Osteocyte (in vitro differentiated cells): ENCODE results near the gene UNKL. TPM values are rescaled to one million over a fixed set of nuclear protein-coding genes. Genes with fewer than 3 reads are reported as not detected.

Experiments used
- DNase-seq: peaks from one replicate; pipeline ENCODE4 v3.0.0; 2021; ENCODE audit warnings: mixed read lengths; ENCODE audit not compliant: unreplicated experiment; ENCODE audit errors: extremely low spot score
- H3K27ac Mint-ChIP-seq: one replicate; pipeline ENCODE4 v1.8.0; 2021; ENCODE audit warnings: mild to moderate bottlenecking, mixed read lengths; ENCODE audit not compliant: unreplicated experiment
- H3K27me3 Mint-ChIP-seq: one replicate; pipeline ENCODE4 v1.8.0; 2021; ENCODE audit warnings: mixed read lengths; ENCODE audit not compliant: unreplicated experiment
- H3K36me3 Mint-ChIP-seq: one replicate; pipeline ENCODE4 v1.8.0; 2021; ENCODE audit warnings: mixed read lengths; ENCODE audit not compliant: unreplicated experiment
- H3K4me1 Mint-ChIP-seq: one replicate; pipeline ENCODE4 v1.8.0; 2021; ENCODE audit warnings: mixed read lengths; ENCODE audit not compliant: unreplicated experiment
- H3K4me3 Mint-ChIP-seq: one replicate; pipeline ENCODE4 v1.8.0; 2021; ENCODE audit warnings: mild to moderate bottlenecking, moderate library complexity, mixed read lengths; ENCODE audit not compliant: unreplicated experiment
- H3K9me3 Mint-ChIP-seq: one replicate; pipeline ENCODE4 v1.8.0; 2021; ENCODE audit warnings: mixed read lengths; ENCODE audit not compliant: unreplicated experiment
- total RNA-seq: library from RNA; stranded (reverse); gene quantifications from 2 replicates; pipeline ENCODE4 v1.2.1, GENCODE V29; 2021
- TF ChIP-seq, protein P1 (sequence below): fragments of 200-600 bp; sonication (generic); IDR thresholded peaks from 2 replicates; pipeline ENCODE4 v1.5.0; 2021; ENCODE audit warnings: antibody characterized with exemption, mild to moderate bottlenecking, moderate library complexity

Gene UNKL
- total RNA-seq, 1 donor from 2014 or later: 34.4 TPM

DNA sequence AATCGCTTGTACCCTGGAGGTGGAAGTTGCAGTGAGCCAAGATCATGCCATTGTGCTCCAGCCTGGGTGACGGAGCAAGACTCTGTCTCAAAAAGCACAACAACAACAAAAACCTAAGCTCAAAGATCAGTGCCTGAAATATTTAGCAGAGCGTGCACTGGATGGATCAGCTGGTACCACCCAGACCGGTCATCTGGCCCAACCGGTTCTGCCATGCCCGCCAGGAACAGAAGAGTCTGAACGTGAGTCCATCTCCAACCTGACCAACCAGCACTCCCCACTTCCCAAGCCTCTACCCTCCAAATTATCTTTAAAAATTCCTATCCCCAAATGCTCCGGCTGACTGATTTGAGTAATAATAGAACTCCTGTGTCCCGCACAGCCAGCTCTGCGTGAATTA is 7.6 kb upstream of the UNKL start:
- no peak for DNase-seq
- Mint-ChIP-seq H3K4me3 (peak overlapping the region; percentile 94), H3K4me1 (peaks cover 15% of the 10 kb centered on the region), H3K9me3 (no peaks in the 10 kb centered on the region), H3K27me3 (no peaks in the 10 kb centered on the region), H3K27ac (peak overlapping the region; percentile 97), H3K36me3 (no peaks in the 10 kb centered on the region)
- TF ChIP-seq, protein P1, sequence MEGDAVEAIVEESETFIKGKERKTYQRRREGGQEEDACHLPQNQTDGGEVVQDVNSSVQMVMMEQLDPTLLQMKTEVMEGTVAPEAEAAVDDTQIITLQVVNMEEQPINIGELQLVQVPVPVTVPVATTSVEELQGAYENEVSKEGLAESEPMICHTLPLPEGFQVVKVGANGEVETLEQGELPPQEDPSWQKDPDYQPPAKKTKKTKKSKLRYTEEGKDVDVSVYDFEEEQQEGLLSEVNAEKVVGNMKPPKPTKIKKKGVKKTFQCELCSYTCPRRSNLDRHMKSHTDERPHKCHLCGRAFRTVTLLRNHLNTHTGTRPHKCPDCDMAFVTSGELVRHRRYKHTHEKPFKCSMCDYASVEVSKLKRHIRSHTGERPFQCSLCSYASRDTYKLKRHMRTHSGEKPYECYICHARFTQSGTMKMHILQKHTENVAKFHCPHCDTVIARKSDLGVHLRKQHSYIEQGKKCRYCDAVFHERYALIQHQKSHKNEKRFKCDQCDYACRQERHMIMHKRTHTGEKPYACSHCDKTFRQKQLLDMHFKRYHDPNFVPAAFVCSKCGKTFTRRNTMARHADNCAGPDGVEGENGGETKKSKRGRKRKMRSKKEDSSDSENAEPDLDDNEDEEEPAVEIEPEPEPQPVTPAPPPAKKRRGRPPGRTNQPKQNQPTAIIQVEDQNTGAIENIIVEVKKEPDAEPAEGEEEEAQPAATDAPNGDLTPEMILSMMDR: no peak

DNA sequence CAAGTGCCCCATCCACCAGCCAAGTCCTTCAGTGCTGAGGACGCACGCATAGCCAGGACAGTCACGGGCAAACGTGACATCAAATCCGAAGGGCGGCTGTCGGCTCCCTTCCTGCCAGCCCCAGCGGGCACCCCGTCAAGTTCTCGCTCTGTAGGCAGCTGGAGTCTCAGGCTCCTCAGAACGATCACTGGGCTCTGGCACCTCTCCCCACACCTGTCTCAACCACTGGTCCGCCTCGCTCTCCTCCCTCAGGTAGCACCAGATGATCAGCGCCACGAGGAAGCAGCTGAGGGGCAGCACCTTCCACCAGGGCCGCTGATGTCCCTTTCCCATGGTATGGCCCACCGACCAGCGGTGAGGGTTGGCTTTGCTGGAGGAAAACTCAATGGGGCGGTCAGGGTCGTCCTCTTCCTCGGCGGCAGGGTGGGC is 5.6 kb upstream of the UNKL start:
- no peaks in the 10 kb centered on the region for H3K36me3 Mint-ChIP-seq
- H3K4me1 Mint-ChIP-seq: peaks cover 18% of the 10 kb centered on the region
- TF ChIP-seq, protein P1: no peak
- DNase-seq: no peak
- H3K4me3 Mint-ChIP-seq: peak overlapping the region; percentile 94
- no peaks in the 10 kb centered on the region for H3K9me3 Mint-ChIP-seq
- H3K27me3 Mint-ChIP-seq: no peaks in the 10 kb centered on the region
- peak overlapping the region; percentile 50 for H3K27ac Mint-ChIP-seq

DNA sequence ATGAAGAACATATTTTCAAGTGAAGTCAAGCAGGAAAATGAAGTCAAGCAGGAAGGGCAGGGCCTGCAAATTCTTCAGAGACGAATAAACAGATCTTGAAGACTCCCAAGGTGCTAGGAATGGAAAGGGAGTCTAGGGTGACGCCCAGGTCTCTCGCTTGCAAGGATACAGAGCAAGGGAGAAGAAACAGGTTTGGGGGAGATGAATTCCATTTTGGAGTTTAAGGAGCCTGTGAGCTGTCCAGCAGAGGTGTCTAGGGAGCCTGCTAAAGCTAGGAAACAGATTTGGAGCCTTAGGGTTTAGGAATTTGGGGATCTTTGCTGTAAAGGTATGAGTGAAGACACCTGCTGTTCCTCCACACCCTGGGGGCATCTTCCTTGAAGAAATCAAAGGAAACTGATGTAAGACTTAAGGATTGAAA is 2.0 kb upstream of the UNKL start:
- peak overlapping the region; percentile 14 for H3K27ac Mint-ChIP-seq
- H3K4me1 Mint-ChIP-seq: peaks cover 22% of the 10 kb centered on the region
- H3K9me3 Mint-ChIP-seq: no peaks in the 10 kb centered on the region
- H3K4me3 Mint-ChIP-seq: no peak overlapping the region
- no peaks in the 10 kb centered on the region for H3K27me3 Mint-ChIP-seq
- DNase-seq: no peak
- no peaks in the 10 kb centered on the region for H3K36me3 Mint-ChIP-seq
- TF ChIP-seq, protein P1: no peak

DNA sequence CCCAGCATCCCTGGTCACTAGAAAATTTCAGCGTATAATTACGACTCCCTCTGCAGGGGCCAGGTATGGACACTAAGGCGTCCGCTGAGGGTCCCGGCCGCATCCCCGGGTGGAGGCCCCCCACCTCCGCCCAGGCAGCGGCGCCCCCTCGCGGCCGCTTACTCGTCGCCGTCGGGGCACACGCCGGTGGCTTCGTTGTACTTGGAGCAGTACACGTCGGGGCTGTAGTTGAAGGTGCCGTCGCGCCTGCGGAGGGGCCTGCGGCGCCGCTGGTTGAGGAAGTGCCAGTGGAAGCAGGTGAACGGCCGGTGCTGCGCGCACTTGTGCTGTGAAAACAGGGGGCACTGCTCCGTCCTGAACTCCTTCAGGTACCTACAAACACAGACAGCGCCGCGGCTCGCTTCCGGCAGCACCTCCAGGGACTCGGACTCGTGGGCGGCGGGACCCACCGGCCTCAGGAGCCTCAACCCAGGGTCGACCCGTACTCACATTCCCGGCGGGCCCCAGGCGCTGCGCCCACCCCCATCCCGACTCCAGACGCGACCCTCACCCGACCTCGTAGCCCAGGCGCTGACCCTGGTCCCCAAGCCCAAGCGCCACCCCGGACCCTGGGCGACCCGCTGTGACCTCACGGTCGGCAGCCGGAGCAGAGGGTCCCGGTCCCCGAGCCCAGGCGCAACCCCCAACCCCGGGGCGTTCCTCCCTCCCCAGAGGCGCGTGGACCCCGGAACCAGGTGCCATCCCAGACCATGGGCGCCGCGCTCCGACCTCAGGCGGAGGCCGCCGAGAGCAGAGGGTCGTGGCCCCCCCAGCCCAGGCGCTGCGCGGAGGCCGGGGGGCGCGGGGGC is 596 bp downstream of the UNKL start:
- Mint-ChIP-seq H3K27me3 (no peaks in the 10 kb centered on the region), H3K9me3 (no peaks in the 10 kb centered on the region), H3K4me1 (peaks cover 14% of the 10 kb centered on the region), H3K36me3 (no peaks in the 10 kb centered on the region), H3K27ac (peak overlapping the region; percentile 34), H3K4me3 (peak overlapping the region; percentile 72)
- TF ChIP-seq, protein P1: peak; percentile 77
- no peak for DNase-seq

DNA sequence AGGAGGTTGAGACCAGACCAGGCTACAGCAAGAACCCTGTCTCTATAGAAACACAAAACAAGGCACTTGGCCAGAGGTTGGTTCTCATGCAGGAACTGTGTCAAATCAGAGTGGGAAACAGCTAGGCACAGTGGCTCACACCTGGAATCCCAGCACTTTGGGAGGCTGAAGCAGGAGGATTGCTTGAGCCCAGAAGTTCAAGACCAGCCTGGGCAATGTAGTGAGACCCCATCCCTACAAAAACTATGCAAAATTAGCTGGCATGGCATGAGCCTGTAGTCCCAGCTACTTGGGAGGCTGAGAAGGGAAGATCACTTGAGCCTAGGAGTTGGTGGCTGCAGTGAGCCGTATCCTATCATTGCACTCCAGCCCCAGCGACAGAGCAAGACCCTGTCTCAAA is 1.7 kb downstream of the UNKL start:
- no peaks in the 10 kb centered on the region for H3K27me3 Mint-ChIP-seq

More for the DNA sequence above, 1.7 kb downstream of the UNKL start:
- Mint-ChIP-seq H3K27ac (no peak overlapping the region), H3K36me3 (no peaks in the 10 kb centered on the region), H3K9me3 (no peaks in the 10 kb centered on the region), H3K4me3 (no peak overlapping the region), H3K4me1 (peaks cover 21% of the 10 kb centered on the region)
- no peak for DNase-seq
- TF ChIP-seq, protein P1: no peak
